Upper lobe of right lung (tissue), 1 donor: ENCODE results near the gene SFTPD. TPM values are rescaled to one million over a fixed set of nuclear protein-coding genes. Genes with fewer than 3 reads are reported as not detected.
"Not testable (repeated sequence)": the region's sequence is repeated elsewhere in the genome, so short reads cannot be mapped to it uniquely, and the experiment has no call there.

Experiments used
- ATAC-seq: fragments of 200-7000 bp; cut with Tn5 transposase; one replicate; pipeline ENCODE4 v1.9.1; 2020; ENCODE audit warnings: mild to moderate bottlenecking, moderate library complexity
- DNase-seq: peaks from one replicate; pipeline ENCODE4 v3.0.0-alpha.2; 2020
- H3K27ac ChIP-seq: fragments of 200-600 bp; one replicate; pipeline ENCODE4 v1.8.0; 2022
- H3K27me3 ChIP-seq: fragments of 200-600 bp; one replicate; pipeline ENCODE4 v1.8.0; 2022; ENCODE audit warnings: mild to moderate bottlenecking
- H3K36me3 ChIP-seq: fragments of 200-600 bp; one replicate; pipeline ENCODE4 v1.8.0; 2022
- H3K4me1 ChIP-seq: fragments of 200-600 bp; one replicate; pipeline ENCODE4 v1.8.0; 2022
- H3K4me3 ChIP-seq: fragments of 200-600 bp; one replicate; pipeline ENCODE4 v1.8.0; 2022; ENCODE audit warnings: mild to moderate bottlenecking
- H3K9me3 ChIP-seq: fragments of 200-600 bp; one replicate; pipeline ENCODE4 v1.8.0; 2022
- intact Hi-C: fragments of 100-400 bp; cut with DNase I; formaldehyde crosslinking; loops from one replicate; pipeline ENCODE4 v1.11.0; 2022
- long read RNA-seq: library from polyadenylated mRNA; unstranded; transcript quantifications from one replicate; pipeline ENCODE4 v2.0.0, GENCODE V29; 2021
- total RNA-seq: library from RNA; stranded (reverse); fragmentation: NEBNext Ultra II Directional; extraction: Animal tissue kit (Norgen Biotek cat#: 25700); gene quantifications from one replicate; pipeline ENCODE4 v1.2.1, GENCODE V29; 2021
- TF ChIP-seq, protein P1 (sequence below): fragments of 200-600 bp; IDR thresholded peaks from one replicate; pipeline ENCODE4 v1.8.0; 2022; ENCODE audit warnings: antibody characterized with exemption
- donor health status: DM: no; HTN: yes; CAD: no; lungs with severe emphysema.

The SFTPD gene
- 780 TPM for total RNA-seq
- long read RNA-seq, transcript SFTPD-201 (8 exons, 1,281 nt): major isoform, 960 of 1,088 reads
- long read RNA-seq, partial matches to known transcripts: 83 of 1,088 reads
- long read RNA-seq, other reads (novel, unspliced or antisense): 45 of 1,088 reads

DNA sequence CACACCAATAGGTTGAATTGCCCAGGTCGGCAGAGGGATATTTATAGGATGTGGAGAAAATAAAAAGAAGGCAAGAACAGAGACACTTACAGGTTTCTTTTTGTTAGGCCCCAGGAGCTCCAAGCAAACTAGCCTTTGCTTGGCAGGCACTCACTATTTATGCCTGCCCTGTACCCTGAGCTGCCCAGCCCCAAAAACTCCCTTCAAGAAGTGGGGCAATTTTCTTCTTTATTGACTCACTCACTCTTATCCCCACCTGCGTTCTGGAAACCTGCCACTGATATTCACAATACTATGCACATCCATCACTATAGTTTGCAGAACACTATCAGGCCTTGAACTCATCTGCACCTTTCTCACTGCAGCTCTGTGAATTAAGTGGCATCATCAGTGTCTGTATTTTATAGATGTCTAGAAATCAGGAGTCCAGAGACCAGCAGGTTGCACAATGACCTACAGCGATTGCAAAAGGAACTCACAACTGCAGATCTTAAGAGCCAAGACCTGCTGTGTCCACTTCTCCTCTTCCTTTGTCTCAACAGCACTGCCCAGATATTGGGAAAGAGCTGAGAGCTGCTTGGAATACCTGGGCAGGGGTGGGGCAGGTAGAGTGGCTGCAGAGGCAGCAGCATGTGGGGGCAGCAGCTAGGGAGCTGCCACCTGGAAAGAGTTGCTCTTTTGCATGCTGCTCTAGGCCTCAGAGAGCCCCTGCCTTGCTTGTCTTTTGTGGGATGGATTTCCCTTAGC, at the start of gene SFTPD:
Gene SFTPD (minus strand): TSS at position 130 of the 747 bp plus-strand sequence. CDS start 2,446 bp downstream, outside the sequence.
- H3K27ac ChIP-seq: peak within 1 kb of the TSS; percentile 79
- TF ChIP-seq, protein P1, sequence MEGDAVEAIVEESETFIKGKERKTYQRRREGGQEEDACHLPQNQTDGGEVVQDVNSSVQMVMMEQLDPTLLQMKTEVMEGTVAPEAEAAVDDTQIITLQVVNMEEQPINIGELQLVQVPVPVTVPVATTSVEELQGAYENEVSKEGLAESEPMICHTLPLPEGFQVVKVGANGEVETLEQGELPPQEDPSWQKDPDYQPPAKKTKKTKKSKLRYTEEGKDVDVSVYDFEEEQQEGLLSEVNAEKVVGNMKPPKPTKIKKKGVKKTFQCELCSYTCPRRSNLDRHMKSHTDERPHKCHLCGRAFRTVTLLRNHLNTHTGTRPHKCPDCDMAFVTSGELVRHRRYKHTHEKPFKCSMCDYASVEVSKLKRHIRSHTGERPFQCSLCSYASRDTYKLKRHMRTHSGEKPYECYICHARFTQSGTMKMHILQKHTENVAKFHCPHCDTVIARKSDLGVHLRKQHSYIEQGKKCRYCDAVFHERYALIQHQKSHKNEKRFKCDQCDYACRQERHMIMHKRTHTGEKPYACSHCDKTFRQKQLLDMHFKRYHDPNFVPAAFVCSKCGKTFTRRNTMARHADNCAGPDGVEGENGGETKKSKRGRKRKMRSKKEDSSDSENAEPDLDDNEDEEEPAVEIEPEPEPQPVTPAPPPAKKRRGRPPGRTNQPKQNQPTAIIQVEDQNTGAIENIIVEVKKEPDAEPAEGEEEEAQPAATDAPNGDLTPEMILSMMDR: no peak
- peak within 1 kb of the TSS; percentile 43 for H3K4me3 ChIP-seq
- no peaks in the 10 kb centered on the region for H3K4me1 ChIP-seq
- no peaks in the 10 kb centered on the region for H3K27me3 ChIP-seq
- DNase-seq (peak; percentile 85), ATAC-seq (peak; percentile 90)
- no peaks in the 10 kb centered on the region for H3K9me3 ChIP-seq
- intact Hi-C loops: no loop called here
- H3K36me3 ChIP-seq: no peaks in the 10 kb centered on the region

DNA sequence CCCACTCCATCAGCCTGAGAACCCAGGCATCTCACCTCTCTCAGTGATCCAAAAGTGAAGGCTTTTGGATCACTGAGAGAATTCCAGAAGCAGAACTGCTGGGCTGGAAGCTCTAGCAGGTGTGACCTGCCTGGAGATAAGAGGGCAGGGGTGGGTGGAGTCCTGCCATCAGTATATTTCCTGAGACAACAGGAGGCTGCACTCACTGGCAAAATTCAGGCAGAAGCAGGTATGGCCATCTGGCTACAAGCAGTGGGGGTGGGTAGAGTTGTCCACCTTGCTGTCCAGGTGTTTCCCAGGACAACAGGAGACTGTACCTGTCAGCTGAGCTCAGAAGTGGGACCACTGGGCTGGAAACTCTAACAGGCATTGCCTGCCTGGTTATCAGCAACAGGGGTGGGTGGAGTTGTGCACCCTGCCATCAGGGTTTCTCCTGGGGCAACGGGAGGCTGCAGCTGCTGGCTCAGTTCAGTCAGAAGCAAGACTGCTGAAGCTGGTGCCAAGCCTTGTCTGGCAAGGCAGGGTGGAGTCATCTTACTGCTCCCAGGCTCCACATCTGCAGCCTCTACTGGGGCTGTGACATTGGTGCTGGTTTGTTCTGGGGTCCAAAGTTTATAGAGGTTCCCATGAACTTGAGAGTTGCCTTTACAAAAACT, 47.2 kb upstream of the SFTPD start:
- DNase-seq (no peak), ATAC-seq (peak; percentile 14)
- TF ChIP-seq, protein P1: no peak
- intact Hi-C loops: no loop called here
- Histone ChIP-seq H3K27me3 (no peaks in the 10 kb centered on the region), H3K4me3 (no peak overlapping the region), H3K4me1 (no peaks in the 10 kb centered on the region), H3K36me3 (no peaks in the 10 kb centered on the region), H3K27ac (no peak overlapping the region), H3K9me3 (no peaks in the 10 kb centered on the region)

DNA sequence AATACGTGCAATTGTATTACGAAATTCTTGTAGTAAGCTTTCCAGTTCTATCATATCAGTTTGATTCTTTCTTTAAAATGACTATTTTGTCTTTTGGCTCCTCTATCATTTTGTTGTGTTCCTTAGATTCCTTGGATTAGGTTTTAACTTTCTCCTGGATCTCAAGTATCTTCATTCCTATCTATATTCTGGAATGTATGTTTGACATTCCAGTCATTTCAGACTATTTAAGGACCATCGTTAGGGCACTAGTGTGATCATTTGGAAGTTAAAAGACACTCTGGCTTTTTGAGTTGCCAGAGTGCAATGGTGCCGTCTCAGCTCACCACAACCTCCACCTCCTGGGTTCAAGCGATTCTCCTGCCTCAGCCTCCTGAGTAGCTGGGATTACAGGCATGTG, 45.7 kb upstream of the SFTPD start:
- intact Hi-C loops: no loop called here
- DNase-seq (no peak), ATAC-seq (no peak)
- H3K4me1 ChIP-seq: no peaks in the 10 kb centered on the region
- H3K4me3 ChIP-seq: no peak overlapping the region
- TF ChIP-seq, protein P1: no peak
- H3K27me3 ChIP-seq: no peaks in the 10 kb centered on the region
- no peaks in the 10 kb centered on the region for H3K36me3 ChIP-seq
- H3K27ac ChIP-seq: no peak overlapping the region
- H3K9me3 ChIP-seq: peaks cover 9% of the 10 kb centered on the region

DNA sequence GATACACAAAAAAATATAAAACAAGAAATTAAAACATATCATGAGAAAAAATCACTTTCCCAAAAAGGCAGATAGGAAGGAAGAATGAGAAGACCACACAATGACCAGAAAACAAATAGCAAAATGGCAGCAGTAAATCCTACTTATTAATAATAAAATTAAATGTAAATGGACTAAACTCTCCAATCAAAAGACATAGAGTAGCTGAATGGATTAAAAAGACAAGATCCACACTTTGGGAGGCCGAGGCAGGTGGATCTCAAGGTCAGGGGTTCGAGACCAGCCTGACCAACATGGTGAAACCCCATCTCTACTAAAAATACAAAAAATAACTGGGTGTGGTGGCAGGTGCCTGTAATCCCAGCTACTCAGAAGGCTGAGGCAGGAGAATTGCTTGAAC, 39.3 kb upstream of the SFTPD start:
- ATAC-seq, intact Hi-C loops, H3K27ac ChIP-seq, H3K36me3 ChIP-seq, H3K4me1 ChIP-seq, H3K9me3 ChIP-seq, H3K4me3 ChIP-seq, DNase-seq: not testable (repeated sequence)
- peaks cover 16% of the 10 kb centered on the region for H3K27me3 ChIP-seq

DNA sequence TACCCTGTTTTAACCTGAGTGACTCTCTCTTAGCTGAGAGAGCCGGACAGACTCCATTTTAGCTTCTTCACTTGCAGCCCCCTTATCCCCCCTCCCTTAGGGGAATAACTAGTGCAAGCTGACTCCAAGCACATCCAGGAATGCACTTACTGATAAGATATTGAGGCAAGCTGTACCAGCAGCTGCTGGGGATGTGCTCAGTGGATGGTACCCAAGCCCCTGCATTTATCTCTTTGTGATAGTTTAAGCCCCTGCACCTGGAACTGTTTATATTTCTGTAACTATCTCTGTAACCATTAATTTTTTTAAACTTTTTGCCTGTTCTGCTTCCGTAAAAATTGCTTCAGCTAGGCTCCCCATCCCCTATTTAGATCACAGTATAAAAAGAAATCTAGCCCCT, 37.8 kb upstream of the SFTPD start:
- H3K27me3 ChIP-seq: peaks cover 22% of the 10 kb centered on the region
- H3K4me1 ChIP-seq, H3K36me3 ChIP-seq, DNase-seq, ATAC-seq, H3K9me3 ChIP-seq, H3K4me3 ChIP-seq, H3K27ac ChIP-seq, intact Hi-C loops: not testable (repeated sequence)

DNA sequence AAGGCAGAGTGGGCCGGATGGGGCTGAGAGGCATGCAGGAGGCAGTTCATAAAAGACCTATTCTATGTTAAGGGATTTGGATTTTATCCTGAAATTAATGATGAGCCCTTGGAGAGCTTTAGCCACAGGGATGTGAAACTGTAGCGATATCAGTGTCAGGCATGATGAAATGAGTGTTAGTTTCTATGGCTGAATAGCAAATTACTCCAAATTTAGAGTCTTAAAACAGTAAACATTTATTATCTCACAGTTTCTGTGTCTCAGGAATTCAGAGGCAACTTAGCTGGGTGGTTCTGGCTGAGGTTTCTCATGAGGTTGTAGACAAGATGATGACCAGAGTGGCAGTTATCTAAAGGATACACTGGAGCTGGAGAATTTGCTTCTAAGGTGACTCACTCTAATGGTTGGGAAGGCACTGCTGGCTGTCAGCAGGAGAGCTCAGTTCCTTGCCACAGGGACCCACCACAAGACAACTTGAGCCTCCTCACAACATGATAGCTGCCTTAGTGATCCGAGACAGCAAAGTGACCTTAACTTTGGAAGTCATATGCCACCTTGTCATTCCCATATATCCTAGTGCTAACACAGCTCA, 36.7 kb upstream of the SFTPD start:
- H3K36me3 ChIP-seq: no peaks in the 10 kb centered on the region
- peaks cover 9% of the 10 kb centered on the region for H3K9me3 ChIP-seq
- no peak overlapping the region for H3K27ac ChIP-seq
- TF ChIP-seq, protein P1: no peak
- peaks cover 8% of the 10 kb centered on the region for H3K4me1 ChIP-seq
- ATAC-seq: no peak
- intact Hi-C loops: no loop called here
- no peak overlapping the region for H3K4me3 ChIP-seq
- DNase-seq: no peak
- peaks cover 22% of the 10 kb centered on the region for H3K27me3 ChIP-seq
